Panc1 (cell line): ENCODE measurements around the gene ZSCAN10.

Source experiments
- CTCF ChIP-seq: fragments of 450-650 bp; IDR thresholded peaks from 2 replicates; pipeline ENCODE4 v1.5.1; 2017; ENCODE audit warnings: mild to moderate bottlenecking
- POLR2AphosphoS5 ChIP-seq: IDR thresholded peaks from 2 replicates; pipeline ENCODE4 v1.6.1; 2012; ENCODE audit warnings: mild to moderate bottlenecking, low read depth, low read length, moderate library complexity
- REST ChIP-seq, 2 experiments: IDR thresholded peaks; 2 replicates each; pipeline ENCODE4 v1.6.1; 2011 to 2012; ENCODE audit warnings: low read depth in 2 of 2, control low read depth in 1 of 2, low read length in 1 of 2, mild to moderate bottlenecking in 1 of 2, moderate library complexity in 1 of 2; ENCODE audit not compliant: insufficient read depth in 1 of 2
- SIN3A ChIP-seq: IDR thresholded peaks from 2 replicates; pipeline ENCODE4 v1.6.1; 2012; ENCODE audit warnings: low read depth, mild to moderate bottlenecking, low read length, moderate library complexity, borderline replicate concordance; ENCODE audit not compliant: insufficient read depth

- TF ChIP-seq POLR2AphosphoS5 (no peak), CTCF (no peak), SIN3A (no peak), REST (IDR thresholded peaks at IDR 0.05; ENCODE audit: insufficient read depth in 1 of 2, low read depth in 2 of 2, low read length in 1 of 2) (no peak)
Observed at GRCh38 chr16:3047387-3047720, 51.7 kb downstream of the ZSCAN10 start.
